22Rv1 (cell line): ENCODE results near the gene IFT122.

Source experiments
- ZFX ChIP-seq: fragments of 450-650 bp; IDR thresholded peaks from 2 replicates; pipeline ENCODE4 v1.6.1; 2017; ENCODE audit warnings: antibody characterized with exemption, borderline replicate concordance
- TF ChIP-seq, protein P1 (sequence below): fragments of 450-650 bp; IDR thresholded peaks from 2 replicates; pipeline ENCODE4 v1.5.1; 2017; ENCODE audit warnings: mild to moderate bottlenecking

GRCh38 chr3:129517516-129517915, 77.5 kb downstream of the IFT122 start:
- TF ChIP-seq, protein P1, sequence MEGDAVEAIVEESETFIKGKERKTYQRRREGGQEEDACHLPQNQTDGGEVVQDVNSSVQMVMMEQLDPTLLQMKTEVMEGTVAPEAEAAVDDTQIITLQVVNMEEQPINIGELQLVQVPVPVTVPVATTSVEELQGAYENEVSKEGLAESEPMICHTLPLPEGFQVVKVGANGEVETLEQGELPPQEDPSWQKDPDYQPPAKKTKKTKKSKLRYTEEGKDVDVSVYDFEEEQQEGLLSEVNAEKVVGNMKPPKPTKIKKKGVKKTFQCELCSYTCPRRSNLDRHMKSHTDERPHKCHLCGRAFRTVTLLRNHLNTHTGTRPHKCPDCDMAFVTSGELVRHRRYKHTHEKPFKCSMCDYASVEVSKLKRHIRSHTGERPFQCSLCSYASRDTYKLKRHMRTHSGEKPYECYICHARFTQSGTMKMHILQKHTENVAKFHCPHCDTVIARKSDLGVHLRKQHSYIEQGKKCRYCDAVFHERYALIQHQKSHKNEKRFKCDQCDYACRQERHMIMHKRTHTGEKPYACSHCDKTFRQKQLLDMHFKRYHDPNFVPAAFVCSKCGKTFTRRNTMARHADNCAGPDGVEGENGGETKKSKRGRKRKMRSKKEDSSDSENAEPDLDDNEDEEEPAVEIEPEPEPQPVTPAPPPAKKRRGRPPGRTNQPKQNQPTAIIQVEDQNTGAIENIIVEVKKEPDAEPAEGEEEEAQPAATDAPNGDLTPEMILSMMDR = no peak
- TF ChIP-seq ZFX = no peak
